Measurements from ENCODE around the gene GJB4.

Gene GJB4

GRCh38 chr1:34779005-34779404 lies 19.5 kb downstream of the GJB4 start:
- DNase-seq, result no peak

- no peak for DNase-seq
Observed at GRCh38 chr1:34779526-34779925, 20.0 kb downstream of the GJB4 start.

- DNase-seq, result no peak
Observed at GRCh38 chr1:34779962-34780361, 20.4 kb downstream of the GJB4 start.

- peak; percentile 12 for DNase-seq
Observed at GRCh38 chr1:34780528-34780927, 21.0 kb downstream of the GJB4 start.

- peak; percentile 33 for DNase-seq
Observed at GRCh38 chr1:34781071-34781843, 21.7 kb downstream of the GJB4 start, which contains the start of gene GJB3. Gene GJB3, plus strand, starts transcription at chr1:34781214. Its CDS starts 3,549 bp downstream, at chr1:34784763.

- no peak for DNase-seq
Observed at GRCh38 chr1:34781844-34782391, 22.4 kb downstream of the GJB4 start.

- no peak for DNase-seq
Observed at GRCh38 chr1:34784751-34785221, 25.2 kb downstream of the GJB4 start.

GRCh38 chr1:34785231-34785874 lies 25.8 kb downstream of the GJB4 start:
- DNase-seq, result no peak

- no peak for DNase-seq
Observed at GRCh38 chr1:34785875-34786470, 26.4 kb downstream of the GJB4 start.

- DNase-seq, result peak; percentile 74
Observed at GRCh38 chr1:34786521-34787325, 27.2 kb downstream of the GJB4 start.

- DNase-seq, result peak; percentile 35
Observed at GRCh38 chr1:34787461-34788420, 28.2 kb downstream of the GJB4 start.

- DNase-seq, result no peak
Observed at GRCh38 chr1:34790985-34791384, 31.4 kb downstream of the GJB4 start.

- DNase-seq, result no peak
Observed at GRCh38 chr1:34792424-34792823, 32.9 kb downstream of the GJB4 start.

GRCh38 chr1:34792868-34793727 lies 33.6 kb downstream of the GJB4 start, which contains the start of gene GJA4:
Gene GJA4, plus strand, starts transcription at chr1:34792999. Its CDS starts 1,215 bp downstream, at chr1:34794214.
- DNase-seq, result peak; percentile 44

GRCh38 chr1:34794001-34794789 lies 34.7 kb downstream of the GJB4 start:
- peak; percentile 4 for DNase-seq

GRCh38 chr1:34794790-34795180 lies 35.2 kb downstream of the GJB4 start:
- no peak for DNase-seq

- DNase-seq, result no peak
Observed at GRCh38 chr1:34795916-34796315, 36.4 kb downstream of the GJB4 start.

GRCh38 chr1:34796990-34797389 lies 37.5 kb downstream of the GJB4 start:
- DNase-seq, result no peak

- no peak for DNase-seq
Observed at GRCh38 chr1:34800214-34800613, 40.7 kb downstream of the GJB4 start.

Data from NCI-H69 (cell line).